Endothelial cell of umbilical vein (primary cell): Measurements from ENCODE around the gene AKAP11. TPM values are rescaled to one million over a fixed set of nuclear protein-coding genes. Genes with fewer than 3 reads are reported as not detected.

ENCODE experiments used
- BruUV-seq: library from RNA; stranded (reverse); fragments of 400-500 nt; replicated peaks from 2 replicates; lab custom pipeline; 2021; lab: Mats Ljungman, UMichigan
- CTCF ChIA-PET: fragments of 300-600, 350-600 bp; sonication (Branson Sonifier 250); formaldehyde crosslinking; loops from one replicate; lab custom pipeline; 2021; ENCODE audit warnings: antibody characterized with exemption, inconsistent platforms; lab: Charles Lee
- POLR2A ChIA-PET: fragments of 300-600, 350-600 bp; sonication (Branson Sonifier 250); formaldehyde crosslinking; loops from one replicate; lab custom pipeline; 2021; ENCODE audit warnings: antibody characterized with exemption, inconsistent platforms; lab: Charles Lee
- DNase-seq: peaks from one replicate; pipeline ENCODE4 v3.0.0-alpha.2; 2011; ENCODE audit warnings: low read depth, low spot score
- FAIRE-seq: peaks from 2 replicates; lab custom pipeline; 2011; peaks lifted over from hg19 to GRCh38; lab: Jason Lieb, UNC
- H2AFZ ChIP-seq: 2 replicates; pipeline ENCODE4 v1.6.0; 2012; ENCODE audit warnings: low read depth, low read length, control low read depth, inconsistent platforms
- H3K27ac ChIP-seq: 2 replicates; pipeline ENCODE4 v1.5.1; 2011; ENCODE audit warnings: low read depth, mild to moderate bottlenecking, control low read depth, low read length, moderate library complexity; ENCODE audit not compliant: insufficient read depth
- H3K27me3 ChIP-seq, 2 experiments: 2 replicates each; pipeline versions ENCODE4 v1.6.0 to v1.6.1; 2011; ENCODE audit warnings: low read length in 2 of 2, mixed read lengths in 1 of 2; ENCODE audit not compliant: control insufficient read depth in 2 of 2, insufficient read depth in 2 of 2
- H3K36me3 ChIP-seq, 2 experiments: 2 replicates in 1 of 2; 3 replicates in 1 of 2; pipeline ENCODE4 v1.5.1; 2011; ENCODE audit warnings: low read length in 2 of 2, mild to moderate bottlenecking in 1 of 2, moderate library complexity in 1 of 2; ENCODE audit not compliant: control insufficient read depth in 2 of 2, insufficient read depth in 2 of 2; ENCODE audit errors: extremely low read depth in 1 of 2
- H3K4me1 ChIP-seq: 3 replicates; pipeline ENCODE4 v1.5.1; 2011; ENCODE audit warnings: mild to moderate bottlenecking, low read length; ENCODE audit not compliant: control insufficient read depth, insufficient read depth; ENCODE audit errors: extremely low read depth
- H3K4me2 ChIP-seq: 2 replicates; pipeline ENCODE4 v1.6.1; 2011; ENCODE audit warnings: low read length, control low read depth, mixed read lengths; ENCODE audit not compliant: insufficient read depth
- H3K4me3 ChIP-seq, 3 experiments: fragments of 200-600 bp in 1 of 3; sonication (generic), shearing (Covaris generic) in 1 of 3; replicated peaks in 1 of 3; 2 replicates each; pipeline ENCODE4 v1.5.1; 2011 to 2016; ENCODE audit warnings: control low read depth in 3 of 3, low read length in 3 of 3, mild to moderate bottlenecking in 2 of 3, inconsistent platforms in 1 of 3, low read depth in 1 of 3, moderate library complexity in 1 of 3; ENCODE audit not compliant: insufficient read depth in 1 of 3
- H3K79me2 ChIP-seq: 2 replicates; pipeline ENCODE4 v1.6.0; 2012; ENCODE audit warnings: low read length, inconsistent platforms; ENCODE audit not compliant: control insufficient read depth, insufficient read depth
- H3K9ac ChIP-seq: replicated peaks from 2 replicates; pipeline ENCODE3; 2011; ENCODE audit warnings: low read length, control low read depth; ENCODE audit not compliant: insufficient read depth; ENCODE audit errors: extremely low read depth
- H3K9me1 ChIP-seq: replicated peaks from 3 replicates; pipeline ENCODE4 v1.6.0; 2011; ENCODE audit warnings: mild to moderate bottlenecking, low read length; ENCODE audit not compliant: control insufficient read depth, insufficient read depth; ENCODE audit errors: extremely low read depth
- H3K9me3 ChIP-seq: replicated peaks from 2 replicates; pipeline ENCODE4 v1.5.1; 2012; ENCODE audit warnings: low read length, inconsistent platforms; ENCODE audit not compliant: control insufficient read depth, insufficient read depth
- H4K20me1 ChIP-seq: replicated peaks from 2 replicates; pipeline ENCODE3; 2011; ENCODE audit warnings: mild to moderate bottlenecking, low read length; ENCODE audit not compliant: control insufficient read depth, insufficient read depth; ENCODE audit errors: extremely low read depth
- CTCF ChIP-seq, 2 donors: IDR thresholded peaks; 1 replicate in 1 of 2; 2 replicates in 1 of 2; pipeline ENCODE4 v1.5.1; 2011; ENCODE audit warnings: low read length in 2 of 2, mild to moderate bottlenecking in 2 of 2, moderate library complexity in 2 of 2, control low read depth in 1 of 2, inconsistent platforms in 1 of 2, low read depth in 1 of 2; ENCODE audit not compliant: insufficient read depth in 1 of 2; ENCODE audit errors: extremely low read depth in 1 of 2
- EZH2 ChIP-seq: IDR thresholded peaks from 2 replicates; pipeline ENCODE4 v1.6.1; 2012; ENCODE audit warnings: borderline replicate concordance, low read depth, mild to moderate bottlenecking, moderate library complexity, low read length, inconsistent platforms; ENCODE audit not compliant: severe bottlenecking
- FOS ChIP-seq: IDR thresholded peaks from 2 replicates; pipeline ENCODE4 v1.6.1; 2011; ENCODE audit warnings: mild to moderate bottlenecking, low read length, moderate library complexity, borderline replicate concordance; ENCODE audit not compliant: insufficient read depth
- GATA2 ChIP-seq: IDR thresholded peaks from 2 replicates; pipeline ENCODE4 v1.7.0; 2011; ENCODE audit warnings: low read depth, mild to moderate bottlenecking, moderate library complexity, mixed read lengths, low read length; ENCODE audit not compliant: insufficient read length, insufficient read depth
- JUN ChIP-seq: IDR thresholded peaks from 2 replicates; pipeline ENCODE4 v1.6.1; 2011; ENCODE audit warnings: borderline replicate concordance, low read depth; ENCODE audit not compliant: insufficient read length, insufficient read depth
- MYC ChIP-seq: IDR thresholded peaks from one replicate; pipeline ENCODE4 v1.6.1; 2011; ENCODE audit warnings: mild to moderate bottlenecking, low read depth, low read length
- POLR2A ChIP-seq: IDR thresholded peaks from 2 replicates; pipeline ENCODE4 v1.6.1; 2012; ENCODE audit warnings: low read depth, mild to moderate bottlenecking, control low read depth, low read length
- POLR2AphosphoS5 ChIP-seq: IDR thresholded peaks from 2 replicates; pipeline ENCODE4 v1.6.1; 2012; ENCODE audit warnings: low read depth, mild to moderate bottlenecking, control low read depth, low read length, moderate library complexity; ENCODE audit not compliant: insufficient read depth
- dilution Hi-C: fragments of 300-500 bp; cut with MboI; formaldehyde crosslinking; loops from one replicate; pipeline ENCODE4 v1.15.0; 2019; ENCODE audit warnings: low sequenced_read_pairs; ENCODE audit not compliant: extremely low pct_ligation_motif_present
- intact Hi-C: fragments of 100-400 bp; cut with micrococcal nuclease; formaldehyde crosslinking; loops from one replicate; pipeline ENCODE4 v1.10.0; 2022
- polyA plus RNA-seq, 4 experiments: library from polyadenylated mRNA; depleted of rRNA in 3 of 4; stranded (reverse) in 3 of 4; unstranded in 1 of 4; fragments of >200 nt; gene quantifications; 2 replicates each; pipeline versions ENCODE4 v1.2.1 to v1.2.3, GENCODE V29; 2011 to 2012; ENCODE audit warnings: missing spikeins in 1 of 4
- total RNA-seq: library from RNA; stranded (reverse); gene quantifications from 2 replicates; pipeline ENCODE4 v1.2.3, GENCODE V29; 2021
- TF ChIP-seq, protein P1 (sequence below): IDR thresholded peaks from 2 replicates; pipeline ENCODE4 v1.6.1; 2011; ENCODE audit not compliant: insufficient read depth, insufficient read length

The AKAP11 gene
- total and polyA plus RNA-seq, 2 donors (not counting 3 experiments of a cell fraction or from before 2014, with no cell fraction given) = 4.9 to 20.2 TPM

DNA sequence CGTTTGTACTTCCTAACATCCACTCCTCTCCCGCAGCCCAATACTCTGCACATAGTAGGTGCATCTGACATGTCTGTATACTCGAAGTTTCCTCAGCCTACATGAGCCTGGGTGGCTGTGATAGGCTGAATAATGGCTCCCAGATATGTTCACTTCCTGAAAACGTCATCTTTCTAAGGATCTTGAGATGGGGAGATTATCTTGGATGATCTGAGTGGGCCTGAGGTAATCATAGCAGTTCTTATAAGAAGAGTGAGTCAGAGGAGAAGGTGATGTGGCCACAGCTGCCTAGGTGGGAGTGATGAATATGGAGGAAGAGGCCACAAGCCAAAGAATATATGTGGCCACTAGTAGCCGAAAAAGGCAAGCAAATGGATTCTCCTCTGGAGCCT is 84.2 kb downstream of the AKAP11 start:
- H3K9me1 ChIP-seq = no peaks in the 10 kb centered on the region
- H3K36me3 ChIP-seq = no peaks in the 10 kb centered on the region
- no peak overlapping the region for H2AFZ ChIP-seq
- FAIRE-seq = no peak
- TF ChIP-seq MYC (no peak), POLR2AphosphoS5 (no peak), CTCF (IDR thresholded peaks at IDR 0.05; ENCODE audit: extremely low read depth in 1 of 2, insufficient read depth in 1 of 2, low read depth in 1 of 2, low read length in 2 of 2) (no peak), EZH2 (no peak), FOS (no peak), JUN (no peak), GATA2 (no peak), POLR2A (no peak)
- TF ChIP-seq, protein P1, sequence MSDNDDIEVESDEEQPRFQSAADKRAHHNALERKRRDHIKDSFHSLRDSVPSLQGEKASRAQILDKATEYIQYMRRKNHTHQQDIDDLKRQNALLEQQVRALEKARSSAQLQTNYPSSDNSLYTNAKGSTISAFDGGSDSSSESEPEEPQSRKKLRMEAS = no peak
- H3K4me3 ChIP-seq = no peak overlapping the region
- CTCF ChIA-PET = no interaction called here
- POLR2A ChIA-PET = no interaction called here
- H3K9me3 ChIP-seq = no peaks in the 10 kb centered on the region
- no peak overlapping the region for H3K4me2 ChIP-seq
- H3K79me2 ChIP-seq = no peaks in the 10 kb centered on the region
- H3K9ac ChIP-seq = no peak overlapping the region
- no peaks in the 10 kb centered on the region for H4K20me1 ChIP-seq
- no peak for DNase-seq
- dilution Hi-C loops = no loop called here
- H3K27ac ChIP-seq = no peak overlapping the region
- H3K27me3 ChIP-seq = no peaks in the 10 kb centered on the region
- no TSS peak for BruUV-seq
- intact Hi-C loops = no loop called here
- no peaks in the 10 kb centered on the region for H3K4me1 ChIP-seq
